Measurements from ENCODE around the gene MMP17.
"Not testable (repeated sequence)": the region's sequence is repeated elsewhere in the genome, so short reads cannot be mapped to it uniquely, and the experiment has no call there.

MMP17 gene

GRCh38 chr12:131865180-131865875 is 37.1 kb downstream of the MMP17 start:
- peak; percentile 46 for DNase-seq (ENCODE audit: low read depth)

DNA sequence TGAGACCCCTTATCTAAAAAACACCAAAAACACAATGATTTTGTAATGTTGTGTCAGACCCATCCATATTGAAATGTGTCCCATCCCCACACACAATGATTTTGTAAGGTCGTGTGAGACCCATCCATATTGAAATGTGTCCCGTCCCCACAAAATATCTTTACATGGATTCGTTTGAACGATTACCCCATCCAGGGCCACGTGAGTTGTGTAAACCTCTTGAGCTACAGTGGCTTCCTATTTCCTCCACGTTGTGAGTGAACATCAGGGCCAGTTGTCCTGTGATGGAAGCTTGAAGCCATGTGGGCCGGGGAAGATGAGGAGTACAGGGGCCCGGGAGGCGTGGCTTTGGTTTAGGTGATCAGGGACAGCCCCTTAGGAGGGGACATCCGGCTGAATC is 39.3 kb downstream of the MMP17 start:
- DNase-seq (ENCODE audit: low read depth): no peak

- no peak for DNase-seq (ENCODE audit: low read depth)
Measured at GRCh38 chr12:131867891-131868675, 39.9 kb downstream of the MMP17 start.

DNA sequence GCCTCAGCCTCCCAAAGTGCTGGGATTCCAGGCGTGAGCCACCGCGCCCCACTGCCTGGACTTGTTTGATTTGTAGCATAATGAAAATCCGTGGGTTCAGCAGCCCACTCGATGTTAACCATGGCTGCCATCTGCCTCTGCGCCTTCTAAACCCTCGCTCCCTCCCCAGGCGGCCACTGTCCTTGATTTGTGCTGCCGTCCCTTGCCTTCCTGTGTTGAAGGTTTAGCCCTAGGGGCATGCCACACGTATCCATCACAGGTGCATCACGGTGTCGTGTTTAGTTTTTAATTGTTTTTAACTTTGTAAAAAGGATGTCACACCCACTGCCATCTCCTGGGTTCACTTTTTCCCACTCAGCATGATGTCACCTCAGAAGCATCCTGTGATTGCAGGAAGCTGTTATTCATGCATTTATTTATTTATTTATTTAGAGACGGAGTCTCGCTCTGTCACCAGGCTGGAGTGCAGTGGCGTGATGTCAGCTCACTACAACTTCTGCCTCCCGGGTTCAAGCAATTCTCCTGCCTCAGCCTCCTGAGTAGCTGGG is 41.8 kb downstream of the MMP17 start:
- DNase-seq (ENCODE audit: low read depth): no peak

- DNase-seq (ENCODE audit: low read depth): no peak
Measured at GRCh38 chr12:131871677-131872076, 43.5 kb downstream of the MMP17 start.

GRCh38 chr12:131872154-131873051 is 44.2 kb downstream of the MMP17 start:
- DNase-seq (ENCODE audit: low read depth): peak; percentile 69

- DNase-seq (ENCODE audit: low read depth): no peak
Measured at GRCh38 chr12:131873293-131873692, 45.1 kb downstream of the MMP17 start.

GRCh38 chr12:131874972-131875371 is 46.8 kb downstream of the MMP17 start:
- not testable (repeated sequence) for DNase-seq (ENCODE audit: low read depth)

GRCh38 chr12:131877216-131877615 is 49.0 kb downstream of the MMP17 start:
- not testable (repeated sequence) for DNase-seq (ENCODE audit: low read depth)

DNA sequence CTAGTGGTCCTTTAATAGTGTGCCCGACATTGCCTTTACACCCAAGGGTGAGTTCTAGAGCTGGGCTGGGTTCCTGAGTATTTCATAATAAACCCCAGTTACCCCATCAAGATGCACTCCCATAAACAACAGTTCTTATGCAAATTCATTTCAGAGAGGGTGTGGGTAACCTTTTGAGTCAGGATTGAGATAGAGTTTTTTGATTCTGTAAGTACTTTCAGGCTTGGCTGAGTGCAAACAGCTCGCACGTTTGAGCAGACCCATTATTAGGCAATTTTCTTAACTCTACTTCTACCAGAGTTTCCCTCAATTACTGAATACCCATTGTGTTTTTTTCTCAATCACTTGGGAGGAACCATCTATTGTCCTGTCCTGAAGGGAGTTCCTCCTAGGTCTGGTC is 50.2 kb downstream of the MMP17 start:
- DNase-seq (ENCODE audit: low read depth): not testable (repeated sequence)

DNA sequence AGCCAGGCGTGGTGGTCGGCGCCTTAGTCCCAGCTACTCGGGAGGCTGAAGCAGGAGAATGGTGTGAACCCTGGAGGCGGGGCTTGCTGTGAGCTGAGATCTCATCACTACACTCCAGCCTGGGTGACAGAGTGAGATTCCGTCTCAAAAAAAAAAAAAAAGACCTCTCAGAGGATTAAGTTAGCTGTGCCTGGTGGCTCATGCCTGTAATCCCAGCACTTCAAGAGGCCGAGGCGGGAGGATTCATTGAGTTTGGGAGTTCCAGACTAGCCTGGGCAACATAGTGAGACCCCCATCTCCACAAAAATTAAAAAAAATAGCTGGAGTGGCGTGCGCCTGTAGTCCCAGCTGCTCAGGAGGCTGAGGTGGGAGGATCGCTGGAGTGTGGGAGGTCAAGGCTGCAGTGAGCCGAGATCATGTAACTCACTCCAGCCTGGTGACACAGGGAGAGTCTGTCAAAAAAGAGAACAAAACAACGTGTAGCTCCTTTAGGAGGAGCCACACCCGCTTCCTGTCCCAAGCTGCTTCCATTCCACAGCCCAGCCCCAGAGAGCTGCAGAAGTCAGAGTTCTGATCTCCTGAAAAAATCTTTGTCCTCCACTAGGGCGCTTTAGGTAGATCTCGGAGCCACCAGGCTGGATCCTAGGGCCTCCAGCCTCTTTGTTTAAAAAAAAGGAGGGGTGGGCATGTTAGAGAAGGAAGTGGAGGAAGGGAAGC is 54.8 kb downstream of the MMP17 start:
- DNase-seq (ENCODE audit: low read depth): no peak

GRCh38 chr12:131883521-131883900 is 55.3 kb downstream of the MMP17 start:
- DNase-seq (ENCODE audit: low read depth): no peak

- not testable (repeated sequence) for DNase-seq (ENCODE audit: low read depth)
Measured at GRCh38 chr12:131885076-131885475, 56.9 kb downstream of the MMP17 start.

GRCh38 chr12:131885543-131886057 is 57.4 kb downstream of the MMP17 start:
- no peak for DNase-seq (ENCODE audit: low read depth)

GRCh38 chr12:131891722-131892121 is 63.5 kb downstream of the MMP17 start:
- not testable (repeated sequence) for DNase-seq (ENCODE audit: low read depth)

DNA sequence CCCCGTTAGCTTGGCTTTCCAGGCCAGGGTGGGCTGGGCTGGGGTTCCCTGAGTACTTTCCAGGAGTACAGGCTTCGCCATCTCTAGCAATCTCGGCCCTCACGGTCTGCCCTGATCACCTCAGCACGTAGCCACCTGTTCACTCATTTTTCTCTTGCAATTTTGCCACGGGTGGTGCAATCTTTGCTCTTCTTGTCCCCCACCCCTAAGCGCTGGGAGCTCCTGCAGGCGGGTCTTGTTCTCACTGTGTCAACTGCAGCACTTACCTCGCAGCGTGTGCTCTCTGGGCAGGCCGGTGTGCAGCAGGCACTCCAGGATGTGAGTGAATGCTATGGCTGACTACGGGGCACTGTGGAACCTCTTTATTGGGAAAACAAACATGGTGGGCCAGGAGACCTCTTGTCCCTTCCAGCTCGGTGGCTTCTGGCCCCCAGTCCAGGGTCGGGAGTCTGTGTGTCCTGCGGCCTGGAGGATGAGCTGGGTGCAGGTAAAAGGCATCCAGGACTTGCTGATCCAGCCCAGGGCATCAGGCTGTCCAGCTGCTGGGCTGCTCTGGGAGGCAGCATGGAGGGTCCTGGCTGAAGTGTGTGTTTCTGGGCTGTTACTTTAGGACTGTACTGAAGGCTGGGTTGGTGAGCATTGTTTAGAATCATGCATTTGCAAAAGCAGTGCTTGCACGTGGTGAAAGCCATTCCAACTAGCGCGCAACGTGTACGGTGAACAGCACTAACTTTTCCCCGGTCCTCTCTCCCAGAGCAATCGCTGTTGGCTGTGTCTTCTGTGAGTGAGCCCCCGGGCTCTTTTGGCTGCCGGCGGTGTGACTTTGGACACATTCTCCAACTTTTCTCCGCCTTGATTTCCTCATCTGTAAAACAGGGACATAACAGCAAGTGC is 64.8 kb downstream of the MMP17 start:
- no peak for DNase-seq (ENCODE audit: low read depth)

- DNase-seq (ENCODE audit: low read depth): no peak
Measured at GRCh38 chr12:131893605-131894312, 65.6 kb downstream of the MMP17 start.

DNA sequence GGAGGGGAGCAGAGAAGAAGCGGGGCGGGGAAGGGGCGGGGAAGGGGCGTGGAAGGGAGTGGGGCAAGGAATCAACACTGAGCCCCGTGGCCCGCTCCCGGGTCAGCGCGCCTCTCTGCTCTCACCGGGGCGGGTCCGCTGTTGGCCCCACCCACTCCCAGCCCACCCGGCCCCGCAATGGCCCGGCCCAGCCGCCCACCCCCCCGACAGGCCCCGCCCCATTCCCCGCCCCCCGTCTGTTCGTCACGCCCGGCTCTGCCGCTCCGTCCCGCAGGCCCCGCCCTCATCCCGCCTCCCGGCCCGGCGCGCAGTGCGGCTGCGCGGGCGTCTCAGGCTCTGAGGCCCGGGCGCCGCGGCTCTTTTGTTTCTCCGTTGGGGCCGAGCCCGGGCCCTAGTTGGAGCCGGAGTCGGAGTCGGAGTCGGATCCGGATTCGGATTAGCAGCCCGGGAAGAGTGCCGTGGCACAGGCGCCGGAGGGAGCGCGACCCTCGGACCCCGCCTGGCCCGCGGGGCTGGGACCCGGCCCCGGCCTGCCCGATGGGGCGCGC is 66.2 kb downstream of the MMP17 start, which contains the start of gene ULK1:
ULK1 (plus strand) TSS at position 310 of the 548 bp plus-strand sequence. CDS start 380 bp downstream, outside the sequence.
- peak; percentile 39 for DNase-seq (ENCODE audit: low read depth)
